ENCODE results near the gene CERCAM. TPM values are rescaled to one million over a fixed set of nuclear protein-coding genes. Genes with fewer than 3 reads are reported as not detected.
A peak's percentile ranks its signal among the peaks of the same experiment; 100 is the strongest.

CERCAM gene
- total RNA-seq, 1 donor: 1.8 TPM

DNA sequence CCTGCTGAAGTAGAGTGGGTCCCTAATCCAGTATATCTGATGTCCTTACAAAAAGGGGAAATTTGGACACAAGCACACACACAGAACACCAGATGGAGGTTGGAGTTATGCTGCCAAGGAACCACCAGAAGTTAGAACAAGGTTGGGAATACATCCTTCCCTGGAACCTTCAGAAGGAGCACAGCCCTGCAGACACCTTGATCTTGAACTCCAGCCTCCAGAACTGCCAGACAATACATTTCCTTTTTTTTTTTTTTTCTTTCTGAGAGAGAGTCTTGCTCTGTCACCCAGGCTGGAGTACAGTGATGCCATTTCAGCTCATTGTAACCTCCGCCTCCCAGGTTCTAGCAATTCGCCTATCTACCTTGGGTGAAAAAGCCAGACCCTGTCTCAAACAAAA, 28.1 kb downstream of the CERCAM start:
- H3K27me3 ChIP-seq (ENCODE audit: insufficient read depth, low read length): no peaks in the 10 kb centered on the region
- no peaks in the 10 kb centered on the region for H3K4me1 ChIP-seq (ENCODE audit: insufficient read depth, low read length)
- H3K9me3 ChIP-seq (ENCODE audit: low read depth, low read length): no peaks in the 10 kb centered on the region
- no peak overlapping the region for H3K4me3 ChIP-seq (ENCODE audit: low read length)

DNA sequence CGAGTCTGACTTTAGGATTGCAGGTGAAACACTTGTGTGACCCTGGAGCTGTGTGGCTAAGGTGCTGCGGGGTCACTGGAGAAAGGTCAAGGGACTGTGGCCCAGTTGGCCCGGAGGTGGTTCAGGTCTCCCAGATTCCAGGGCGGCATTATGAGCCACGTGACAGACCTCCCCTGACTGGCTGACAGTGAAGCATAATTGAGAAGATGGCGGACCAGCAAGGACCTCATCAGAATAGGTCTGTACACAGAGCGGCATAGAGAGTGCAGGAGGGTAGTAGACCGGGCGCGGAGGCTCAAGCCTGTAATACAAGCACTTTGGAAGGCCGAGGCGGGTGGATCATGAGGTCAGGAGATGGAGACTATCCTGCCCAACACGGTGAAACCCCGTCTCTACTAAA, 34.3 kb downstream of the CERCAM start:
- Histone ChIP-seq H3K4me1 (ENCODE audit: insufficient read depth, low read length) (peaks cover 11% of the 10 kb centered on the region), H3K27me3 (ENCODE audit: insufficient read depth, low read length) (no peaks in the 10 kb centered on the region), H3K4me3 (ENCODE audit: low read length) (no peak overlapping the region), H3K9me3 (ENCODE audit: low read depth, low read length) (no peaks in the 10 kb centered on the region)

- Histone ChIP-seq H3K4me3 (ENCODE audit: low read length) (peak within 1 kb of the TSS; percentile 80), H3K27me3 (ENCODE audit: insufficient read depth, low read length) (no peaks in the 10 kb centered on the region)
These were observed 35.4 kb downstream of the CERCAM start, which contains the start of gene ODF2 for GRCh38 chr9:128455849-128456612. TSS of gene ODF2 (plus strand) at chr9:128456006. CDS start at chr9:128456092, 86 bp downstream.

GRCh38 chr9:128456613-128457061, 36.0 kb downstream of the CERCAM start:
- Histone ChIP-seq H3K9me3 (ENCODE audit: low read depth, low read length) (no peaks in the 10 kb centered on the region), H3K4me1 (ENCODE audit: insufficient read depth, low read length) (peaks cover 11% of the 10 kb centered on the region), H3K27me3 (ENCODE audit: insufficient read depth, low read length) (no peaks in the 10 kb centered on the region), H3K4me3 (ENCODE audit: low read length) (peak overlapping the region; percentile 80)

More at GRCh38 chr9:128455849-128456612, 35.4 kb downstream of the CERCAM start, which contains the start of gene ODF2:
- no peaks in the 10 kb centered on the region for H3K9me3 ChIP-seq (ENCODE audit: low read depth, low read length)
- peaks cover 11% of the 10 kb centered on the region for H3K4me1 ChIP-seq (ENCODE audit: insufficient read depth, low read length)

GRCh38 chr9:128457207-128457606, 36.5 kb downstream of the CERCAM start:
- Histone ChIP-seq H3K27me3 (ENCODE audit: insufficient read depth, low read length) (no peaks in the 10 kb centered on the region), H3K4me1 (ENCODE audit: insufficient read depth, low read length) (peaks cover 11% of the 10 kb centered on the region), H3K4me3 (ENCODE audit: low read length) (peak overlapping the region; percentile 80), H3K9me3 (ENCODE audit: low read depth, low read length) (no peaks in the 10 kb centered on the region)

GRCh38 chr9:128459011-128459410, 38.4 kb downstream of the CERCAM start:
- H3K4me3 ChIP-seq (ENCODE audit: low read length): no peak overlapping the region
- H3K4me1 ChIP-seq (ENCODE audit: insufficient read depth, low read length): peaks cover 11% of the 10 kb centered on the region
- no peaks in the 10 kb centered on the region for H3K9me3 ChIP-seq (ENCODE audit: low read depth, low read length)
- no peaks in the 10 kb centered on the region for H3K27me3 ChIP-seq (ENCODE audit: insufficient read depth, low read length)

GRCh38 chr9:128469070-128469469, 48.4 kb downstream of the CERCAM start:
- H3K4me1 ChIP-seq (ENCODE audit: insufficient read depth, low read length): peaks cover 5% of the 10 kb centered on the region
- no peaks in the 10 kb centered on the region for H3K27me3 ChIP-seq (ENCODE audit: insufficient read depth, low read length)
- no peaks in the 10 kb centered on the region for H3K9me3 ChIP-seq (ENCODE audit: low read depth, low read length)
- no peak overlapping the region for H3K4me3 ChIP-seq (ENCODE audit: low read length)

DNA sequence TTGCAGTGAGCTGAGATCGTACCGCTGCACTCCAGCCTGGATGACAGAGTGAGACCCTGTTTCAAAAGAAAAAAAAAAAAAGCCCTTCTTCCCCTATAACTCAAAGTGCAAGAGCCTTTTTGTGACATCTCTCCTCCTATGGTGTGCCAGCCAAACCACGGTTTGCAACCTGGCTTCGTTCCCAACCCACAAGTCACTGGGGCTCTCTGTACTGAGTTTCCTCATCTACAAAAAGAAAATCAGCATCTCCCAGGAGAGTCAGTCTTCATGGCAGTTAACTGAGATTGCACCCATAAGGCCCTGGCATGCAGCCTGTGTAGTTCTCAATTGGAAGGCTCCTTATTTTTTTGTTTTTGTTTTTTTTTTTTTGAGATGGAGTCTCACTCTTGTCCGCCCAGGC, 49.9 kb downstream of the CERCAM start:
- no peaks in the 10 kb centered on the region for H3K9me3 ChIP-seq (ENCODE audit: low read depth, low read length)
- H3K27me3 ChIP-seq (ENCODE audit: insufficient read depth, low read length): no peaks in the 10 kb centered on the region
- peaks cover 5% of the 10 kb centered on the region for H3K4me1 ChIP-seq (ENCODE audit: insufficient read depth, low read length)
- H3K4me3 ChIP-seq (ENCODE audit: low read length): no peak overlapping the region

DNA sequence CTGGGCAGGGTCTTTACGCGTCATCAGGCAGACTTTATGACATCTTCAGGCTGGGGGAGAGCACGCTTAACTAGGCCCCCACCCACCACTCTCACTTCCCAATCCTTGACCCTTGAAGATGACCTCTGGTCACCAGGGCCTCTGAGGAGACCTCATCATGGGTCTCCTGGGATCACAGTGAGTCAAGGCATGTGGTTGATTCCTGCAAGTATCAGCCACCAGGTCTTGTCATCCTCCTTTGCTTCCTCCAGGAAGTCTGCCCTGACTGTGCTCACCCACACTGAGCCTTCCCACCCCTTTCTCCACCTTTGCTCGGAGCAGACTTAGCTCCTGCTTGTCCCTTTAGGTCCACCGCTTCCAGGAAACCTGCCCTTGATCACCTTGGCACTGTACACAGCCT, 52.4 kb downstream of the CERCAM start:
- no peaks in the 10 kb centered on the region for H3K9me3 ChIP-seq (ENCODE audit: low read depth, low read length)
- H3K27me3 ChIP-seq (ENCODE audit: insufficient read depth, low read length): no peaks in the 10 kb centered on the region
- peaks cover 5% of the 10 kb centered on the region for H3K4me1 ChIP-seq (ENCODE audit: insufficient read depth, low read length)
- H3K4me3 ChIP-seq (ENCODE audit: low read length): no peak overlapping the region

DNA sequence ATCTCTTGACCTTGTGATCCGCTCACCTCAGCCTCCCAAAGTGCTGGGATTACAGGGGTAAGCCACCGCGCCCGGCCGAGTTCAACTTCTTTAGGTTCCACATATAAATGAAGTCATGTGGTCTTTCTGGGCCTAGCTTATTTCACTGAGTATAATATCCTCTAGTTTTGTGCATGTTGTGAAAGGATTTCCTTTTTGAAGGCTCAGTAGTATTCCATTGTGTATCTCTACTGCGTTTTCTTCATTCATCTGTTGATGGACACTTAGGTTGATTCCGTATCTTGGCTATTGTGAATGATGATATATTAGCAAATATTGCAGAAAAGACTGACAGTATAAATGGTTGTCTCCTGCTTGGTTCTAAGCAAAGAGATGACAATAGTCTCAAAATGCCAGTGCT, 55.2 kb downstream of the CERCAM start:
- H3K4me1 ChIP-seq (ENCODE audit: insufficient read depth, low read length): no peaks in the 10 kb centered on the region
- no peak overlapping the region for H3K4me3 ChIP-seq (ENCODE audit: low read length)
- no peaks in the 10 kb centered on the region for H3K27me3 ChIP-seq (ENCODE audit: insufficient read depth, low read length)
- H3K9me3 ChIP-seq (ENCODE audit: low read depth, low read length): no peaks in the 10 kb centered on the region

DNA sequence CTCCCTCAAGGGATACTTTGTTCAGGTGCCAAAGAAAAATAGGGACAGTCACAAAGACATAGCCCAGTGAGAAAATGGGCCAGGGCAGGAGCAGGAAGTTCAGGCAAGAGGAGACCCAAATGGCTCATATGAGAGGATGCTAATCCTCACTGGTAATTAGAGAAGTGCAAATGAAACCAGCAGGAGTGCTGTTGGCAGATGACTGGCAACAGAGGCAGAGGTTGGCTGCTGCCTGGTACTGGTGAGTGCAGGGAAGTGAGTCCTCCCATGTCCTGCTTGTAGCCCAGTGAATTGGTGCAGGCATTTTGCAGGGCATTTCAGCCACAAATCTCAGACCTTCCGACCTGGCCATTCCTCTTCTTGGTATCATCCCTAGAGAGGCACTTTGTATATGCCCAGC, 58.6 kb downstream of the CERCAM start:
- Histone ChIP-seq H3K9me3 (ENCODE audit: low read depth, low read length) (no peaks in the 10 kb centered on the region), H3K4me1 (ENCODE audit: insufficient read depth, low read length) (no peaks in the 10 kb centered on the region), H3K4me3 (ENCODE audit: low read length) (no peak overlapping the region), H3K27me3 (ENCODE audit: insufficient read depth, low read length) (no peaks in the 10 kb centered on the region)

DNA sequence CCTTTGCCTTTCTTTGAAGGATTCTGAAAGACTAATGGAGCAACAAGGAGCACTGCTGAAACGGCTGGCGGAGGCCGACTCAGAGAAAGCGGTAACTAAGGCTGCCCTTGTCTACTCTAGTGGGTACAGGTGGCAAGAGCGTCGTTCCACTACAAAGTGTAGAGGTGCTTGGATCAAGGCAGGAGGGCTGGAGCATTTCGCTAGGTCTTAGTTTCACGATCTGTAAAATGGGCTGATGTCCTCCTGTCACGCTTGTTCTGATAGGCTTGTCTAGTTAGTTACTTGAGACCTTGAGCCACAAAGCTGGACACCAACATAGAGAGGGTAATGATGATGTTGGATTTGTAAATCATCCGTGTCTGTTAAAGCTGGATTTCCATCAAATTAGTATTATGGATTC, 60.9 kb downstream of the CERCAM start:
- H3K4me3 ChIP-seq (ENCODE audit: low read length): no peak overlapping the region
- no peaks in the 10 kb centered on the region for H3K27me3 ChIP-seq (ENCODE audit: insufficient read depth, low read length)
- no peaks in the 10 kb centered on the region for H3K9me3 ChIP-seq (ENCODE audit: low read depth, low read length)
- H3K4me1 ChIP-seq (ENCODE audit: insufficient read depth, low read length): no peaks in the 10 kb centered on the region

- no peaks in the 10 kb centered on the region for H3K27me3 ChIP-seq (ENCODE audit: insufficient read depth, low read length)
- no peaks in the 10 kb centered on the region for H3K9me3 ChIP-seq (ENCODE audit: low read depth, low read length)
- H3K4me3 ChIP-seq (ENCODE audit: low read length): no peak overlapping the region
- H3K4me1 ChIP-seq (ENCODE audit: insufficient read depth, low read length): no peaks in the 10 kb centered on the region
These were observed 61.5 kb downstream of the CERCAM start for GRCh38 chr9:128482186-128482585.

DNA sequence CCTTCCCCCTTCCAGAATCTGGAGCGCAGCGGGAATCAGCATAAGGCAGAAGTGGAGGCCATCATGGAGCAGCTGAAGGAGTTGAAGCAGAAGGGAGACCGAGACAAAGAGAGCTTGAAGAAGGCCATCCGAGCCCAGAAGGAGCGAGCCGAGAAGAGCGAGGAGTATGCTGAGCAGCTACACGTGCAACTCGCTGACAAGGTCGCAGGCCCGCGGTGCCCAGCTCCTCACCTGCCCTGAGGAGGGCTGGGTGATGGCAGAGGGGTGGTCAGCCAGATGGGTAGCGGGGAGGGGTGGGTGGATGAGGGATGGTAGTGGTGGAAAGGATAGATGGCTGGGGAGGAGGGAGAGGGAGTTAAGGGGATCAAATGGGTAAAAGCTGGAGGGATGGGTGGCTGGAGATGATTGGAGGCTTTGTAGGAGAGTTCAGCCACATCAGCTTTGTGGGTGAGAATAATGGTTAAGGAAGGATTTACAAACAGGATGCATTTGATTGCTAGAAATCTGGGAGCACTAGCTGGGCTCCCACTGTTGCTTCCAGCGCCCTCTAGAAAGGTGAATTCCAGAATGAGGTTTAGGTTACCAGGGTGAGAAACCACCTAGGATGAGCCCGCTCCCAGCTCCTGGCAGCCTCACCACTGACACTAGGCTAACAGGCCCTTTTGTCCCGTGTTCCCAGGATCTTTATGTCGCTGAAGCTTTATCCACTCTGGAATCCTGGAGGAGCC, 64.2 kb downstream of the CERCAM start:
- no peaks in the 10 kb centered on the region for H3K27me3 ChIP-seq (ENCODE audit: insufficient read depth, low read length)
- H3K4me3 ChIP-seq (ENCODE audit: low read length): no peak overlapping the region
- no peaks in the 10 kb centered on the region for H3K9me3 ChIP-seq (ENCODE audit: low read depth, low read length)
- no peaks in the 10 kb centered on the region for H3K4me1 ChIP-seq (ENCODE audit: insufficient read depth, low read length)

DNA sequence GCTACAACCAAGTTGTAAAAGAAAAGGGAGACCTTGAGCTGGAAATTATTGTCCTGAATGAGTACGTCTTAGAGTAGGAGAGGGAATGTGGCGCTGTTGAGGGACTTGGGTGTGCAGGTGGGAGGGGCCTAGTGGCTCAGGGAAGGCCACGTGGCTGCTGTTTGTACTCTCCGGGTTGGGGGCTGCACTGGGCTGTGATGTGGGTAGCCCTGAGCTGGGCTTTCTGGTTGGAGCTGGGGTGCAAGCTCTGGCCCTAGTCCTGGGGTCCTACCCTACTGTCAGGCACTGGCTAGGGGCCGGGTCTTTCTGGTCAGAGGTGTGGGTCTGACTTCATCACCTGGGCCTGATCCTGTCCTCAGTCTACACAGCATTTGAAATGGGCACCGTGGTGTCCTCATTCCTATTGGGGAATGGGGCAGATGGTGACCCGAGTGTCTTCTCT, 64.8 kb downstream of the CERCAM start:
- Histone ChIP-seq H3K27me3 (ENCODE audit: insufficient read depth, low read length) (no peaks in the 10 kb centered on the region), H3K9me3 (ENCODE audit: low read depth, low read length) (no peaks in the 10 kb centered on the region), H3K4me3 (ENCODE audit: low read length) (no peak overlapping the region), H3K4me1 (ENCODE audit: insufficient read depth, low read length) (no peaks in the 10 kb centered on the region)
